Measurements from ENCODE around the gene PHF21A.

GRCh38 chr11:46119352-46120216, 1.7 kb downstream of the PHF21A start:
- TF ChIP-seq POLR2AphosphoS5 (IDR thresholded peaks at IDR 0.05; ENCODE audit: low read depth, low read length) = no peak
- TF ChIP-seq REST (IDR thresholded peaks at IDR 0.05; ENCODE audit: insufficient read depth in 1 of 2, low read depth in 2 of 2, low read length in 2 of 2) = no peak
- no peak for TF ChIP-seq TAF1 (IDR thresholded peaks at IDR 0.05; ENCODE audit: borderline replicate concordance, insufficient read depth, low read length)
- TF ChIP-seq FOXP2 (optimal IDR thresholded peaks at IDR 0.05; ENCODE audit: borderline replicate concordance, extremely low read depth, extremely low read length, insufficient read depth) = peak; percentile 7
- TF ChIP-seq SIN3A (IDR thresholded peaks at IDR 0.05; ENCODE audit: borderline replicate concordance, insufficient read depth, low read length) = no peak; the same call in 1 of the 2 replicates

Measured in PFSK-1 (cell line).